ENCODE results near the gene PTH2R. TPM values are rescaled to one million over a fixed set of nuclear protein-coding genes. Genes with fewer than 3 reads are reported as not detected.

The PTH2R gene
- polyA plus RNA-seq, 1 donor (not counting 4 experiments of a cell fraction or from before 2014, with no cell fraction given) = not detected

- Histone ChIP-seq H3K27ac (ENCODE audit: control insufficient read depth, insufficient read depth, low read length) (no peak overlapping the region), H3K9ac (ENCODE audit: control insufficient read depth, extremely low read depth, insufficient read depth, low read length) (no peak overlapping the region), H4K20me1 (ENCODE audit: control insufficient read depth, extremely low read depth, insufficient read depth, low read length) (no peaks in the 10 kb centered on the region), H3K4me3 (ENCODE audit: control insufficient read depth in 2 of 3, extremely low read depth in 1 of 3, insufficient read depth in 2 of 3, low read depth in 1 of 3, low read length in 3 of 3) (no peak overlapping the region), H3K4me2 (ENCODE audit: control insufficient read depth, extremely low read depth, insufficient read depth, low read depth, low read length) (no peak overlapping the region), H3K79me2 (ENCODE audit: control insufficient read depth, insufficient read depth, low read length) (no peaks in the 10 kb centered on the region), H3K27me3 (ENCODE audit: control insufficient read depth, extremely low read depth, insufficient read depth, low read length) (no peaks in the 10 kb centered on the region), H3K36me3 (ENCODE audit: control insufficient read depth in 2 of 2, extremely low read depth in 1 of 2, insufficient read depth in 2 of 2, low read length in 2 of 2) (no peaks in the 10 kb centered on the region), H3K9me1 (ENCODE audit: control insufficient read depth, extremely low read depth, insufficient read depth, low read length) (no peaks in the 10 kb centered on the region), H3K9me3 (ENCODE audit: control insufficient read depth, low read depth, low read length) (no peaks in the 10 kb centered on the region), H2AFZ (ENCODE audit: control insufficient read depth, low read length) (no peak overlapping the region), H3K4me1 (ENCODE audit: control insufficient read depth, extremely low read depth, insufficient read depth, low read length) (no peaks in the 10 kb centered on the region)
- DNase-seq (ENCODE audit: low read depth, low spot score) = no peak
- dilution Hi-C loops (cut with MboI; ENCODE audit: extremely low pct_ligation_motif_present, low sequenced_read_pairs) = no loop called here
- TF ChIP-seq CTCF (optimal IDR thresholded peaks at IDR 0.05 in 1 of 3, IDR thresholded peaks at IDR 0.05 in 1 of 3, conservative IDR thresholded peaks at IDR 0.05 in 1 of 3; ENCODE audit: extremely low read depth in 1 of 3, insufficient read depth in 2 of 3, low read length in 3 of 3) (no peak), EZH2 (IDR thresholded peaks at IDR 0.05; ENCODE audit: low read length) (no peak)
- FAIRE-seq = no peak
These were observed 85.0 kb downstream of the PTH2R start for GRCh38 chr2:208491641-208492040.

DNA sequence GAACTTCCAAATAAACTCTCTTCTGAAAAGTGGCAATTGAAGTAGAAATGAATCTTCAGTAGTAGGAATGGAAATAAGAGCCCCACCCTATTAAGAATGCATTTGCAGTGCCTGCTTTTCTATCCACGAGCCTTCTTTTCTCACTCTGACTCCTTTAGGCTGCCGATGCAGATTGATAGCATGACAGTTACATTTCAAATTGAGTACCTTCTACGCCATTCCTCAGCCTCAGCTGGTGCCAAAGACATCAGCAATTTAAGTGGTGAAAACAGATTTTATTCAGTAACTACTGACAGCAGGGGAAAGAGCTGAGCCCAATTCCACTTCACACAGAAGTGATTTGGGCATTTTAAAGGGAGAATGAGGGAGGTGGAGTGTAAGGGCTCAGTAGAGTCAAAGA is 85.5 kb downstream of the PTH2R start:
- Histone ChIP-seq H3K9me1 (ENCODE audit: control insufficient read depth, extremely low read depth, insufficient read depth, low read length) (no peaks in the 10 kb centered on the region), H2AFZ (ENCODE audit: control insufficient read depth, low read length) (no peak overlapping the region), H3K27ac (ENCODE audit: control insufficient read depth, insufficient read depth, low read length) (no peak overlapping the region), H3K4me3 (ENCODE audit: control insufficient read depth in 2 of 3, extremely low read depth in 1 of 3, insufficient read depth in 2 of 3, low read depth in 1 of 3, low read length in 3 of 3) (no peak overlapping the region), H3K9ac (ENCODE audit: control insufficient read depth, extremely low read depth, insufficient read depth, low read length) (no peak overlapping the region), H3K27me3 (ENCODE audit: control insufficient read depth, extremely low read depth, insufficient read depth, low read length) (no peaks in the 10 kb centered on the region), H3K36me3 (ENCODE audit: control insufficient read depth in 2 of 2, extremely low read depth in 1 of 2, insufficient read depth in 2 of 2, low read length in 2 of 2) (no peaks in the 10 kb centered on the region), H3K4me2 (ENCODE audit: control insufficient read depth, extremely low read depth, insufficient read depth, low read depth, low read length) (no peak overlapping the region), H3K9me3 (ENCODE audit: control insufficient read depth, low read depth, low read length) (no peaks in the 10 kb centered on the region), H3K4me1 (ENCODE audit: control insufficient read depth, extremely low read depth, insufficient read depth, low read length) (no peaks in the 10 kb centered on the region), H3K79me2 (ENCODE audit: control insufficient read depth, insufficient read depth, low read length) (no peaks in the 10 kb centered on the region), H4K20me1 (ENCODE audit: control insufficient read depth, extremely low read depth, insufficient read depth, low read length) (no peaks in the 10 kb centered on the region)
- DNase-seq (ENCODE audit: low read depth, low spot score) = no peak
- TF ChIP-seq EZH2 (IDR thresholded peaks at IDR 0.05; ENCODE audit: low read length) = no peak
- no peak for TF ChIP-seq CTCF (optimal IDR thresholded peaks at IDR 0.05 in 1 of 3, IDR thresholded peaks at IDR 0.05 in 1 of 3, conservative IDR thresholded peaks at IDR 0.05 in 1 of 3; ENCODE audit: extremely low read depth in 1 of 3, insufficient read depth in 2 of 3, low read length in 3 of 3)
- dilution Hi-C loops (cut with MboI; ENCODE audit: extremely low pct_ligation_motif_present, low sequenced_read_pairs) = no loop called here
- no peak for FAIRE-seq

Data from keratinocyte (primary cell).